Prostate gland (tissue), 2 donors: Measurements from ENCODE around the gene JAM2. TPM values are rescaled to one million over a fixed set of nuclear protein-coding genes. Genes with fewer than 3 reads are reported as not detected.

Experiments
- DNase-seq: peaks from one replicate; pipeline ENCODE4 v3.0.0-alpha.2; 2019; ENCODE audit warnings: low spot score
- H3K27ac ChIP-seq, 2 donors: fragments of 200-600 bp; sonication (generic); 2 replicates each; pipeline ENCODE4 v1.5.1; 2017 to 2019
- H3K27me3 ChIP-seq: fragments of 200-600 bp; sonication (generic); replicated peaks from 2 replicates; pipeline ENCODE4 v1.5.1; 2019; ENCODE audit not compliant: insufficient read depth
- H3K36me3 ChIP-seq, 2 donors: fragments of 200-600 bp; sonication (generic); 1 replicate in 1 of 2; 2 replicates in 1 of 2; pipeline versions ENCODE4 v1.5.1 to v1.8.1; 2017 to 2019
- H3K4me1 ChIP-seq: fragments of 200-600 bp; sonication (generic); replicated peaks from 2 replicates; pipeline ENCODE4 v1.5.1; 2019
- H3K4me3 ChIP-seq, 2 donors: fragments of 200-600 bp; sonication (generic); 2 replicates each; pipeline ENCODE4 v1.5.1; 2017 to 2019
- H3K9me3 ChIP-seq: fragments of 200-600 bp; sonication (generic); 2 replicates; pipeline ENCODE4 v1.5.1; 2017
- POLR2A ChIP-seq: fragments of 450-650 bp; IDR thresholded peaks from one replicate; pipeline ENCODE4 v1.6.1; 2016; ENCODE audit warnings: antibody characterized with exemption, mild to moderate bottlenecking
- POLR2AphosphoS5 ChIP-seq: sonication (generic); formaldehyde crosslinking; IDR thresholded peaks from one replicate; pipeline ENCODE4 v1.6.1; 2017; ENCODE audit warnings: antibody characterized with exemption
- WGBS: methylation state at CpG from one replicate; pipeline ENCODE4 v1.1.5; 2018; 5-methylcytosine and 5-hydroxymethylcytosine counted together
- intact Hi-C: fragments of 100-400 bp; cut with DNase I; formaldehyde crosslinking; loops from one replicate; pipeline ENCODE4 v1.14.2; 2022
- total RNA-seq, 2 donors: library from RNA; depleted of rRNA; stranded (reverse); fragments of >200 nt; gene quantifications; one replicate each; pipeline ENCODE4 v1.1.0, GENCODE V29; 2016
- TF ChIP-seq, protein P1 (sequence below), 4 experiments: fragments of 200-600 bp in 2 of 4; fragments of 450-650 bp in 2 of 4; sonication (generic) in 2 of 4; IDR thresholded peaks; 1 replicate in 3 of 4; 2 replicates in 1 of 4; pipeline ENCODE4 v1.5.1; 2016 to 2019; ENCODE audit warnings: antibody characterized with exemption in 4 of 4, mild to moderate bottlenecking in 2 of 4, moderate library complexity in 2 of 4

The JAM2 gene
- total RNA-seq, 2 donors from 2014 or later: 8.2 to 66.6 TPM

DNA sequence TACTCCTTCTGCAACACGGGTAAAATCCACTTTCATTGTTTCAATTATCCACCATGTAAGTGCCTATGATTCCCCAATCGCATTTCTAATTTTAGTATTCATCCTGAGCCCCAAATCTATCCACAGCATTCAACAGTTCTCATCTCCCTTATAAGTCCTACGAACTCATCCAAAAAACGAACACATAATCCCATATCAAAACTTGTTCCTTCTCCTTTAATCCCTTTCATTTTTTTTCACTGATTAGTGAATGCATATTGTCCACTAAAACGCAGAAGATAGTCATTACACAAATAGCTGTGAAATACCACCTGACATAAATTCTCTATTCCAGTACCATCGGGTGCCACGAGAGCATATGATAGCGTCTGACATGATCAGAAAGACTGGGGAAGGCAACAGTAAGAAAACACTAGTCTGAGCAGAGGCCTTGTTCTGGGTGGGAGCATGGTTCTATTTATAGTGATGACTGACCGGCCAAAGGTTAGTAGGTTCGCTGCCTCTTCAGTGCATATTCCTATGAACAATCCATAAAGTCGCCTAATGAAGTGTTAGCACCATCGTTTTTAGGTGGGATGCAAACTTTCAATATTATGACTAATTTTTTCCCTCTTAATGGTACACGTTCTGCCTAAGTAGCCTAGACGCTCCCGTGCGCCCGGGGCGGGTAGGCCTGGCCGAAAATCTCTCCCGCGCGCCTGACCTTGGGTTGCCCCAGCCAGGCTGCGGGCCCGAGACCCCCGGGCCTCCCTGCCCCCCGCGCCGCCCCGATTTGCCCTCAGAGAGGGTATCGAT, 95.0 kb downstream of the JAM2 start:
- Histone ChIP-seq H3K4me3 (peak overlapping the region; percentile 96 to 99), H3K9me3 (no peaks in the 10 kb centered on the region), H3K27me3 (no peaks in the 10 kb centered on the region), H3K36me3 (no peaks in the 10 kb centered on the region), H3K27ac (peak overlapping the region; percentile 99), H3K4me1 (no peaks in the 10 kb centered on the region)
- no peak for DNase-seq
- TF ChIP-seq POLR2A (no peak), POLR2AphosphoS5 (no peak)
- TF ChIP-seq, protein P1, sequence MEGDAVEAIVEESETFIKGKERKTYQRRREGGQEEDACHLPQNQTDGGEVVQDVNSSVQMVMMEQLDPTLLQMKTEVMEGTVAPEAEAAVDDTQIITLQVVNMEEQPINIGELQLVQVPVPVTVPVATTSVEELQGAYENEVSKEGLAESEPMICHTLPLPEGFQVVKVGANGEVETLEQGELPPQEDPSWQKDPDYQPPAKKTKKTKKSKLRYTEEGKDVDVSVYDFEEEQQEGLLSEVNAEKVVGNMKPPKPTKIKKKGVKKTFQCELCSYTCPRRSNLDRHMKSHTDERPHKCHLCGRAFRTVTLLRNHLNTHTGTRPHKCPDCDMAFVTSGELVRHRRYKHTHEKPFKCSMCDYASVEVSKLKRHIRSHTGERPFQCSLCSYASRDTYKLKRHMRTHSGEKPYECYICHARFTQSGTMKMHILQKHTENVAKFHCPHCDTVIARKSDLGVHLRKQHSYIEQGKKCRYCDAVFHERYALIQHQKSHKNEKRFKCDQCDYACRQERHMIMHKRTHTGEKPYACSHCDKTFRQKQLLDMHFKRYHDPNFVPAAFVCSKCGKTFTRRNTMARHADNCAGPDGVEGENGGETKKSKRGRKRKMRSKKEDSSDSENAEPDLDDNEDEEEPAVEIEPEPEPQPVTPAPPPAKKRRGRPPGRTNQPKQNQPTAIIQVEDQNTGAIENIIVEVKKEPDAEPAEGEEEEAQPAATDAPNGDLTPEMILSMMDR (IDR thresholded peaks at IDR 0.05): no peak
- WGBS: 6% methylated on average over 27 of the region's 30 CpGs
- intact Hi-C loops: loop anchor here (10.0 kb wide), 1 partner anchor 441 kb away; the partner anchor contains the start of gene APP

DNA sequence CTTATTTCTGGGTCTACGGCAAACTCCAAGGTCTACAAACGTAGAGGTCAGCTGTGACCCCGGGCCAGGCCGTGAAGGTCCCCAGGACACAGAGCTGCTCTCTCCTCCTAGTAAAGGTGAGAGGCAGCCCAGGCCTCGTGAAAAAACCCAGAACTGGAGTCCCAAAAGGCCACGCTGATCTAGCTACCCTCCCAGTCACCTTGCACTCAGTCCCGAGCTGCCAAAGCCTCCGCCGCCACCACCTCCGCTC, 95.5 kb downstream of the JAM2 start:
- intact Hi-C loops: loop anchor here (10.0 kb wide), 1 partner anchor 440 kb away; the partner anchor contains the start of gene APP
- Histone ChIP-seq H3K36me3 (no peaks in the 10 kb centered on the region), H3K4me3 (peak overlapping the region; percentile 96 to 99), H3K27ac (peak overlapping the region; percentile 99), H3K9me3 (no peaks in the 10 kb centered on the region), H3K27me3 (no peaks in the 10 kb centered on the region), H3K4me1 (no peaks in the 10 kb centered on the region)
- no peak for DNase-seq
- TF ChIP-seq, protein P1 (IDR thresholded peaks at IDR 0.05): no peak
- TF ChIP-seq POLR2AphosphoS5: no peak
- TF ChIP-seq POLR2A: peak; percentile 78
- WGBS: 1% methylated on average over 9 of the region's 10 CpGs

DNA sequence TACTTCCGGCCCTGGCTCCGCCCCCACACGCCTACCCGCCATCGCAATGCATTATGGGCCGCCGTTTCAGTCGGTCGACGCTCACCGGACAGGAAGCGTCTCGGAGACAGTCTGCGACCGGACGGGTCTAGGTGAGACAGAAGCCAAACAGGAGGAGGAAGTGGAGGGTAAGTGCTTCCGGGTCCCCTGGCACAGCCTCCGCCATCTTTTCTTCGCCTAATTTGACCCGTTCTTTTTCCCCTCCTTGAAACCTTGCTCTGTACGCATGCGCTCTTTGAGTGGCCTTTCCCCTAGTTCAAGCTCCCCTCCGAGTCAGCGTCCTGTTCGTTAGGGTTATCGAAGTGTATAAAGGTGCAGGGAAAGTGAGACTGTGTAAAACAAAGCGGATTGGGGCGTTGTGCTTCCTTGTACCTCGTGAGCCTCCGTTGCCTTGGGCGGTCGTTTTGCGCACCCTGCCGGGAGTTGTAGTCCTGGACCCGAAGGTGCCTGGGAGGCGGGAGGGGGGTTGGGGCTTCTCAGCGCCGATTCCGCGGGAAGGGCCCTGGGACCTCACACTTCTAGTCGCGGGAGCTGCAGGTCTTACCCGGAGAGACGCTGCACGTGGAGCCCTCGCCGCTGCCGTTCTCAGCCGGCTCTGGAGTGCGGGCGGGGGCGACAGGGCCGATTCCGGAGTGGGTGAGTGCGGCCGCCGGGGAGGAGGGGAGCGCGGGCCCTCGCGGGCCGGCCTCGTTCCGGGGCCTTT, 96.0 kb downstream of the JAM2 start, which contains the start of the genes ATP5PF and GABPA:
TSS of gene ATP5PF (minus strand) at position 1 of the 742 bp plus-strand sequence. CDS start 5,110 bp downstream, outside the sequence.
TSS of gene GABPA (plus strand) at position 69 of the 742 bp plus-strand sequence. CDS start 6,627 bp downstream, outside the sequence.
- WGBS: under 1% methylated on average over 53 of the region's 64 CpGs
- Histone ChIP-seq H3K27me3 (no peaks in the 10 kb centered on the region), H3K4me1 (no peaks in the 10 kb centered on the region), H3K36me3 (no peaks in the 10 kb centered on the region), H3K27ac (peak within 1 kb of the TSS; percentile 99), H3K4me3 (peak within 1 kb of the TSS; percentile 96 to 99), H3K9me3 (no peaks in the 10 kb centered on the region)
- peak; percentile 97 for DNase-seq
- intact Hi-C loops: loop anchor here (10.0 kb wide), 1 partner anchor 440 kb away; the partner anchor contains the start of gene APP
- TF ChIP-seq, protein P1 (IDR thresholded peaks at IDR 0.05): peak in 1 of 4 experiments; percentile 1
- no peak for TF ChIP-seq POLR2A
- TF ChIP-seq POLR2AphosphoS5: peak; percentile 97

DNA sequence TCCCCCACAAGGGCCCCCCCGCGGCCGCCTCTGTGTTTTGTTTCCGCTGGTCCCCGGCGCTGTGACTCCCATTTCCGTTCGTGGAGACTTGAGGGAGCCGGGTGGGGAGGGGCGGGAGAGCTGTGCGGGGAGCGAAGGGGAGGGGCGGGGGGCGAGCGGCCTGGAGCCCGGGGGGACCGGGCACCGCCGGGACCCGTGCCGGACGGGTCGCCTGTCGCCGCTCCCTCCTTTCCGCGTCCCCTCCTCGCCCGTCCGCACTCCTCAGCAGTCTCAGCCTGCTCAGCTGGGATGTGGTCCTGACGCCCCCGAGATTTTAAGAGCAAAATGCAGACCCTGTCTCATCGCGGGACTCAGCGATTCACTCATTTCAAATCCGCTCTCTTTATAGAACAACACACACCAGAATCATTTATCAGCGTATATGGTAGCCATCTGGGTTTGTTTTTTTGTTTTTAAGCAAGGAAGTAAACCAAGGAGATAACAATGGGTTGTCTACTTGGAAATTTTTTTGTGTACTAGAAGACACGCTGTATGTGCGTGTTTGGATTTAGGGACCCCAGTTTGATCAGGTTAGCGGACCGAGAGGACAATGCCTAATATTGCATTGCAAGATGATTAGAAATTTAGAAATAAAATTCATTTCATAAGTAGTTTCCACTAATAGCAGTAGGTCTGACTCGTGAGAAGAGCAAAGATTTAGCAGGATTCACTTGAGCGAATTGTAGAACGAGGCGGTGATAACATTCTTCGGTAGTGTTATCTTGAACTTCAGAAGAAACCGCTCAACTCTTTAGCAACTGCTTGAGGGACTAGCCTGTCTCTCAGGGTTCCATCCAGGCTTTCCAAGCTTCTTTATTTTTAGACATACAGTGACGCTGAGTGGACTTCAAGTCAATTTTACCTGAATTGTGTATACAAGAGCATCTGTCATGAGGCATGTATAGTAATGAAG, 96.9 kb downstream of the JAM2 start:
- TF ChIP-seq POLR2AphosphoS5: no peak
- no peak for TF ChIP-seq POLR2A
- TF ChIP-seq, protein P1 (IDR thresholded peaks at IDR 0.05): no peak
- Histone ChIP-seq H3K9me3 (no peaks in the 10 kb centered on the region), H3K27me3 (no peaks in the 10 kb centered on the region), H3K4me3 (peak overlapping the region; percentile 96 to 99), H3K36me3 (no peaks in the 10 kb centered on the region), H3K27ac (peak overlapping the region; percentile 99), H3K4me1 (no peaks in the 10 kb centered on the region)
- under 1% methylated on average over 40 of the region's 48 CpGs for WGBS
- DNase-seq: peak; percentile 83
- intact Hi-C loops: loop anchor here (10.0 kb wide), 1 partner anchor 439 kb away; the partner anchor contains the start of gene APP
